Keratinocyte (primary cell): Measurements from ENCODE around the gene KLF12. TPM values are rescaled to one million over a fixed set of nuclear protein-coding genes. Genes with fewer than 3 reads are reported as not detected.

ENCODE experiments used
- DNase-seq: peaks from one replicate; pipeline ENCODE4 v3.0.0-alpha.2; 2011; ENCODE audit warnings: low read depth, missing footprints, low spot score
- FAIRE-seq: peaks from 2 replicates; lab custom pipeline; 2011; peaks lifted over from hg19 to GRCh38; lab: Jason Lieb, UNC
- H2AFZ ChIP-seq: 2 replicates; pipeline ENCODE4 v1.6.0; 2012; ENCODE audit warnings: low read length, control low read depth, inconsistent platforms; ENCODE audit not compliant: control insufficient read depth
- H3K27ac ChIP-seq: 2 replicates; pipeline ENCODE4 v1.5.1; 2011; ENCODE audit warnings: low read length; ENCODE audit not compliant: control insufficient read depth, insufficient read depth
- H3K27me3 ChIP-seq: 3 replicates; pipeline ENCODE4 v1.6.0; 2011; ENCODE audit warnings: low read length; ENCODE audit not compliant: control insufficient read depth, insufficient read depth; ENCODE audit errors: extremely low read depth
- H3K36me3 ChIP-seq, 2 experiments: 2 replicates in 1 of 2; 3 replicates in 1 of 2; pipeline ENCODE4 v1.5.1; 2011; ENCODE audit warnings: low read length in 2 of 2, mild to moderate bottlenecking in 1 of 2; ENCODE audit not compliant: control insufficient read depth in 2 of 2, insufficient read depth in 2 of 2; ENCODE audit errors: extremely low read depth in 1 of 2
- H3K4me1 ChIP-seq: 3 replicates; pipeline ENCODE4 v1.5.1; 2011; ENCODE audit warnings: low read length; ENCODE audit not compliant: control insufficient read depth, insufficient read depth; ENCODE audit errors: extremely low read depth
- H3K4me2 ChIP-seq: 3 replicates; pipeline ENCODE4 v1.6.0; 2011; ENCODE audit warnings: low read depth, low read length; ENCODE audit not compliant: control insufficient read depth, insufficient read depth; ENCODE audit errors: extremely low read depth
- H3K4me3 ChIP-seq, 3 experiments: fragments of 200-600 bp in 1 of 3; sonication (generic) in 1 of 3; 2 replicates in 2 of 3; 3 replicates in 1 of 3; pipeline ENCODE4 v1.5.1; 2011 to 2016; ENCODE audit warnings: low read length in 3 of 3, mild to moderate bottlenecking in 3 of 3, control low read depth in 2 of 3, inconsistent platforms in 1 of 3, low read depth in 1 of 3, mixed read lengths in 1 of 3, mixed run types in 1 of 3, moderate library complexity in 1 of 3; ENCODE audit not compliant: control insufficient read depth in 2 of 3, insufficient read depth in 2 of 3; ENCODE audit errors: extremely low read depth in 1 of 3
- H3K79me2 ChIP-seq: 2 replicates; pipeline ENCODE4 v1.6.0; 2012; ENCODE audit warnings: low read length; ENCODE audit not compliant: control insufficient read depth, insufficient read depth
- H3K9ac ChIP-seq: 3 replicates; pipeline ENCODE4 v1.6.0; 2011; ENCODE audit warnings: low read length; ENCODE audit not compliant: control insufficient read depth, insufficient read depth; ENCODE audit errors: extremely low read depth
- H3K9me1 ChIP-seq: 3 replicates; pipeline ENCODE4 v1.6.0; 2011; ENCODE audit warnings: low read length; ENCODE audit not compliant: control insufficient read depth, insufficient read depth; ENCODE audit errors: extremely low read depth
- H3K9me3 ChIP-seq: 2 replicates; pipeline ENCODE4 v1.5.1; 2012; ENCODE audit warnings: low read depth, low read length; ENCODE audit not compliant: control insufficient read depth
- H4K20me1 ChIP-seq: 3 replicates; pipeline ENCODE4 v1.6.0; 2011; ENCODE audit warnings: low read length; ENCODE audit not compliant: control insufficient read depth, insufficient read depth; ENCODE audit errors: extremely low read depth
- EZH2 ChIP-seq: IDR thresholded peaks from one replicate; pipeline ENCODE4 v1.6.1; 2012; ENCODE audit warnings: inconsistent platforms, mild to moderate bottlenecking, low read length, moderate library complexity
- dilution Hi-C: fragments of 300-500 bp; cut with MboI; formaldehyde crosslinking; loops from one replicate; pipeline ENCODE4 v1.7.0; 2020; ENCODE audit warnings: low sequenced_read_pairs; ENCODE audit not compliant: extremely low pct_ligation_motif_present
- polyA minus RNA-seq, 3 experiments: library from RNA; depleted of rRNA, polyadenylated mRNA; stranded (reverse); fragments of >200 nt; gene quantifications; 1 replicate in 1 of 3; 2 replicates in 1 of 3; 3 replicates in 1 of 3; pipeline ENCODE4 v1.2.3, GENCODE V29; 2011
- polyA plus RNA-seq, 5 experiments: library from polyadenylated mRNA; depleted of rRNA in 3 of 5; stranded (reverse) in 3 of 5; stranded (forward) in 1 of 5; unstranded in 1 of 5; fragments of >200 nt; gene quantifications; 1 replicate in 1 of 5; 2 replicates in 3 of 5; 3 replicates in 1 of 5; pipeline versions ENCODE4 v1.2.1 to v1.2.3, GENCODE V29; 2011 to 2012; ENCODE audit warnings: missing spikeins in 2 of 5, low read depth in 1 of 5, low replicate concordance in 1 of 5
- TF ChIP-seq, protein P1 (sequence below), 3 experiments: IDR thresholded peaks in 1 of 3; conservative IDR thresholded peaks in 1 of 3; optimal IDR thresholded peaks in 1 of 3; 2 replicates in 2 of 3; 3 replicates in 1 of 3; pipeline versions ENCODE3 to v1.5.1; 2011; ENCODE audit warnings: low read length in 3 of 3, mild to moderate bottlenecking in 3 of 3, moderate library complexity in 2 of 3, control low read depth in 1 of 3, inconsistent platforms in 1 of 3; ENCODE audit not compliant: insufficient read depth in 2 of 3; ENCODE audit errors: extremely low read depth in 1 of 3

KLF12 gene
- polyA plus RNA-seq (3.8 to 6.8 TPM (median 6.1 TPM) in 3 replicates), polyA minus RNA-seq (18.6 to 37.5 TPM (median 33.0 TPM) in 3 replicates)
- polyA plus RNA-seq (2011; ENCODE audit: low read depth), result 0.30 TPM
- 2.3 and 5.6 TPM in 2 replicates for polyA plus RNA-seq (2011; cell fraction: cytosol; rRNA removed)
- polyA plus RNA-seq (2011; cell fraction: nucleus; rRNA removed), result 7.3 and 7.5 TPM in 2 replicates
- 0.51 and 3.2 TPM in 2 replicates for polyA plus RNA-seq (2012; ENCODE audit: low replicate concordance)
- 4.8 TPM for polyA minus RNA-seq (2011; cell fraction: cytosol; rRNA and poly(A)+ RNA removed)
- 9.7 and 36.9 TPM in 2 replicates for polyA minus RNA-seq (2011; cell fraction: nucleus; rRNA and poly(A)+ RNA removed)

- dilution Hi-C loops, result no loop called here
- peak; percentile 11 for DNase-seq
Measured at GRCh38 chr13:74134221-74134776, at the start of gene KLF12. KLF12 (minus strand) TSS chr13:74134404.

GRCh38 chr13:74182491-74182890 lies 48.3 kb upstream of the KLF12 start:
- no peaks in the 10 kb centered on the region for H3K9me3 ChIP-seq
- H3K4me2 ChIP-seq, result no peak overlapping the region
- H3K9me1 ChIP-seq, result no peaks in the 10 kb centered on the region
- no peaks in the 10 kb centered on the region for H3K36me3 ChIP-seq
- no peak overlapping the region for H3K4me3 ChIP-seq
- no peak for TF ChIP-seq EZH2
- TF ChIP-seq, protein P1, sequence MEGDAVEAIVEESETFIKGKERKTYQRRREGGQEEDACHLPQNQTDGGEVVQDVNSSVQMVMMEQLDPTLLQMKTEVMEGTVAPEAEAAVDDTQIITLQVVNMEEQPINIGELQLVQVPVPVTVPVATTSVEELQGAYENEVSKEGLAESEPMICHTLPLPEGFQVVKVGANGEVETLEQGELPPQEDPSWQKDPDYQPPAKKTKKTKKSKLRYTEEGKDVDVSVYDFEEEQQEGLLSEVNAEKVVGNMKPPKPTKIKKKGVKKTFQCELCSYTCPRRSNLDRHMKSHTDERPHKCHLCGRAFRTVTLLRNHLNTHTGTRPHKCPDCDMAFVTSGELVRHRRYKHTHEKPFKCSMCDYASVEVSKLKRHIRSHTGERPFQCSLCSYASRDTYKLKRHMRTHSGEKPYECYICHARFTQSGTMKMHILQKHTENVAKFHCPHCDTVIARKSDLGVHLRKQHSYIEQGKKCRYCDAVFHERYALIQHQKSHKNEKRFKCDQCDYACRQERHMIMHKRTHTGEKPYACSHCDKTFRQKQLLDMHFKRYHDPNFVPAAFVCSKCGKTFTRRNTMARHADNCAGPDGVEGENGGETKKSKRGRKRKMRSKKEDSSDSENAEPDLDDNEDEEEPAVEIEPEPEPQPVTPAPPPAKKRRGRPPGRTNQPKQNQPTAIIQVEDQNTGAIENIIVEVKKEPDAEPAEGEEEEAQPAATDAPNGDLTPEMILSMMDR (optimal IDR thresholded peaks at IDR 0.05 in 1 of 3, IDR thresholded peaks at IDR 0.05 in 1 of 3, conservative IDR thresholded peaks at IDR 0.05 in 1 of 3; ENCODE audit: extremely low read depth in 1 of 3, insufficient read depth in 2 of 3, low read length in 3 of 3), result no peak
- no peaks in the 10 kb centered on the region for H3K27me3 ChIP-seq
- DNase-seq (no peak), FAIRE-seq (no peak)
- H3K4me1 ChIP-seq, result no peaks in the 10 kb centered on the region
- no peak overlapping the region for H3K9ac ChIP-seq
- H3K27ac ChIP-seq, result no peak overlapping the region
- H4K20me1 ChIP-seq, result no peaks in the 10 kb centered on the region
- no peak overlapping the region for H2AFZ ChIP-seq
- dilution Hi-C loops, result no loop called here
- no peaks in the 10 kb centered on the region for H3K79me2 ChIP-seq

More at GRCh38 chr13:74134221-74134776, at the start of gene KLF12:
- Histone ChIP-seq H3K27me3 (no peaks in the 10 kb centered on the region), H3K36me3 (no peaks in the 10 kb centered on the region), H3K9me3 (no peaks in the 10 kb centered on the region), H3K27ac (peak within 1 kb of the TSS; percentile 56), H4K20me1 (no peaks in the 10 kb centered on the region), H3K4me2 (peak within 1 kb of the TSS; percentile 84), H3K9ac (peak within 1 kb of the TSS; percentile 88), H3K9me1 (no peaks in the 10 kb centered on the region), H3K4me1 (peaks cover 11% of the 10 kb centered on the region), H3K4me3 (peak within 1 kb of the TSS; percentile 65 to 89 (median 69)), H3K79me2 (peaks cover 21% of the 10 kb centered on the region), H2AFZ (peak within 1 kb of the TSS; percentile 70)
- TF ChIP-seq EZH2, result no peak
- TF ChIP-seq, protein P1 (optimal IDR thresholded peaks at IDR 0.05 in 1 of 3, IDR thresholded peaks at IDR 0.05 in 1 of 3, conservative IDR thresholded peaks at IDR 0.05 in 1 of 3; ENCODE audit: extremely low read depth in 1 of 3, insufficient read depth in 2 of 3, low read length in 3 of 3), result no peak
- FAIRE-seq, result no peak
